Testis (tissue), 3 donors: ENCODE data around the gene FAM20B. TPM values are rescaled to one million over a fixed set of nuclear protein-coding genes. Genes with fewer than 3 reads are reported as not detected.

Source experiments
- DNase-seq: peaks from one replicate; pipeline ENCODE4 v3.0.0-alpha.2; 2019
- H3K27ac ChIP-seq, 2 donors: fragments of 200-600 bp; sonication (generic); one replicate each; pipeline ENCODE4 v1.5.1; 2019
- H3K27me3 ChIP-seq: fragments of 200-600 bp; sonication (generic); one replicate; pipeline ENCODE4 v1.5.1; 2019
- H3K36me3 ChIP-seq: fragments of 200-600 bp; sonication (generic); one replicate; pipeline ENCODE4 v1.5.1; 2017; ENCODE audit warnings: low read depth; ENCODE audit errors: missing control alignments
- H3K4me1 ChIP-seq: fragments of 200-600 bp; sonication (generic); one replicate; pipeline ENCODE4 v1.5.1; 2019
- H3K4me3 ChIP-seq, 2 donors: fragments of 200-600 bp; sonication (generic); one replicate each; pipeline ENCODE4 v1.5.1; 2017 to 2019
- H3K9me3 ChIP-seq: fragments of 200-600 bp; sonication (generic); one replicate; pipeline ENCODE4 v1.5.1; 2017
- POLR2A ChIP-seq: fragments of 450-650 bp; IDR thresholded peaks from one replicate; pipeline ENCODE4 v1.6.1; 2017; ENCODE audit warnings: antibody characterized with exemption, mild to moderate bottlenecking, moderate library complexity
- WGBS, 2 donors: methylation state at CpG; one replicate each; pipeline ENCODE4 v1.1.5; 2018; 5-methylcytosine and 5-hydroxymethylcytosine counted together
- intact Hi-C: fragments of 100-400 bp; cut with DNase I; formaldehyde crosslinking; loops from one replicate; pipeline ENCODE4 v1.15.1; 2023; ENCODE audit warnings: low total_unique reads
- polyA plus RNA-seq: library from polyadenylated mRNA; stranded (reverse); fragments of 350-450 nt; fragmentation: Illumina TruSeq; extraction: RNeasy Lipid Tissue Mini Kit (QIAGEN cat#74804); gene quantifications from one replicate; pipeline ENCODE4 v1.2.3, GENCODE V29; 2014; ENCODE audit warnings: low read depth, low replicate concordance; ENCODE audit not compliant: insufficient read depth
- total RNA-seq, 2 donors: library from RNA; depleted of rRNA; stranded (reverse); fragments of >200 nt; gene quantifications; one replicate each; pipeline ENCODE4 v1.2.3, GENCODE V29; 2016
- TF ChIP-seq, protein P1 (sequence below), 3 experiments: fragments of 450-650 bp in 2 of 3; fragments of 200-600 bp in 1 of 3; sonication (generic) in 1 of 3; IDR thresholded peaks; one replicate each; pipeline ENCODE4 v1.5.1; 2016 to 2019; ENCODE audit warnings: antibody characterized with exemption in 3 of 3, mild to moderate bottlenecking in 2 of 3, moderate library complexity in 1 of 3

FAM20B gene
- total and polyA plus RNA-seq, 3 donors from 2014 or later = 16.8 to 22.3 (median 20.1) TPM

DNA sequence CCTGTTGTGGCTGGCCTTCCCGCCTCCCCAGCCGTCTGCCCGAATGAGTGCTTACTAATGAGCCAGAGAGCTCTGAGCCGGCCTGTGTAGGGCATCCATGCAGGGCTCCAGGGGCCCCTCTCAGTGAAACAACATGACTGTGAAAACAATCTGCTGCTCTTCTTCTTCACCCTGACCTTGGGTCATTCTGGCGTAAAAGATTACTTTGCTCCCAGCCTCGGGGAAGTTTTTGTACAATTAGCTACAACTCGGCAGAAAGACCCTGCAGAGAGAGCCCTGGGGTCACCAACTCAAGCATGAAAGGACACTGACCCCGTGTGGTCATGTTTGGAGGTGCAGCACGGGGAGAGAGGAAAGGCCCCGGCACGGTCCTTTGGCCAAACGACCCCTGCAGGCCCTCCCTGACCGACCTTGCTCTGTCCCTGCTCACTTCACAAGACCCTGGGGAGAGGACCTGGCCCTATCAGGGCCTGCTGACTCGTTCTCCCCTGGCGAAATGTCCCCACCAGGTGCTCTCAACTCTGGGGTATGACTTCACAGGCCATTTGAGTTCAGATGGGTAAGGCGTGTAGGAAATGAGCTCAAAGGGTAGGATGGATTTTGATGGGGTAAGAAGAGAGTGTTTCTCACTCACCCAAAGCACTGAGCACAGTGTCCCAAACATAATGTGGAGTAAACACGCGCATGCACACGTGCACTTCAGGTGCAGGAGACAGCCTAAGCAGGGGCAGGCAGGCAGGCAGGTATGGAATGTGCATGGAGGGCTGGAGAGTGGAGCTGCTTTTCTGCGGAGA is 22.9 kb upstream of the FAM20B start:
- Histone ChIP-seq H3K4me3 (peak overlapping the region in 1 of 2 donors; percentile 9), H3K36me3 (no peaks in the 10 kb centered on the region), H3K4me1 (peaks cover 10% of the 10 kb centered on the region), H3K9me3 (no peaks in the 10 kb centered on the region), H3K27ac (peak overlapping the region in 1 of 2 donors; percentile 39), H3K27me3 (no peaks in the 10 kb centered on the region)
- peak; percentile 90 for DNase-seq
- 19 to 26% methylated on average over 19 to 20 of the region's 20 CpGs for WGBS, 2 donors
- no peak for TF ChIP-seq POLR2A
- TF ChIP-seq, protein P1, sequence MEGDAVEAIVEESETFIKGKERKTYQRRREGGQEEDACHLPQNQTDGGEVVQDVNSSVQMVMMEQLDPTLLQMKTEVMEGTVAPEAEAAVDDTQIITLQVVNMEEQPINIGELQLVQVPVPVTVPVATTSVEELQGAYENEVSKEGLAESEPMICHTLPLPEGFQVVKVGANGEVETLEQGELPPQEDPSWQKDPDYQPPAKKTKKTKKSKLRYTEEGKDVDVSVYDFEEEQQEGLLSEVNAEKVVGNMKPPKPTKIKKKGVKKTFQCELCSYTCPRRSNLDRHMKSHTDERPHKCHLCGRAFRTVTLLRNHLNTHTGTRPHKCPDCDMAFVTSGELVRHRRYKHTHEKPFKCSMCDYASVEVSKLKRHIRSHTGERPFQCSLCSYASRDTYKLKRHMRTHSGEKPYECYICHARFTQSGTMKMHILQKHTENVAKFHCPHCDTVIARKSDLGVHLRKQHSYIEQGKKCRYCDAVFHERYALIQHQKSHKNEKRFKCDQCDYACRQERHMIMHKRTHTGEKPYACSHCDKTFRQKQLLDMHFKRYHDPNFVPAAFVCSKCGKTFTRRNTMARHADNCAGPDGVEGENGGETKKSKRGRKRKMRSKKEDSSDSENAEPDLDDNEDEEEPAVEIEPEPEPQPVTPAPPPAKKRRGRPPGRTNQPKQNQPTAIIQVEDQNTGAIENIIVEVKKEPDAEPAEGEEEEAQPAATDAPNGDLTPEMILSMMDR (IDR thresholded peaks at IDR 0.05) = peak; percentile 87 to 98 (median 90)
- intact Hi-C loops = loop anchor here (10.0 kb wide), 2 partner anchors 238 to 468 kb away; no protein-coding TSS in a partner anchor

DNA sequence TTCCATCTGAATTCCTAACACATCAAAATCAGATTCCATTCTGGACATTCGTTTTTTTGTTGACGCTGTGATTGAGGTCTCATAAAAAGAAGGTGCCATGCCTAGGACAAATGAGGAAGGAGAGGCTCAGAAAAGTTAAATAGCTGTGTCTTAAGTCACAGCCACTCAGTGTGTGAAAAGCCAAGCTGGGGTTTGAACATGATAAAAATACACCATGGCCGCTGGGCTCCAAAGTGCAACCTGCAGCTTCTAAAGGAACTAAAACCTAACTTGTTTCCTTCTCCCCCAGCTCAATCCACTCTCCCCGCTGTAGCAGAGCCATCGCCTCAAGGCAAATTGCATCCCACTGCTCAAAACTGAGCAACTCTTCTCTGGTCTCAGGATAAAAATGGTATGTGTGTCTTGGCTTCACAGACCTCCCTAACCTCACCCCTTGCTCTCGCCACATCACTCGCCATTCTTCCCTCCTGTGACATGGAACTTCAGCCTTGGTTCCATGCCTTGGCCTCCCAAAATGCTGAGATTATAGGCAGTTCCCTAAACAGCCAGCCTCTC is 22.1 kb upstream of the FAM20B start:
- Histone ChIP-seq H3K4me1 (peaks cover 10% of the 10 kb centered on the region), H3K4me3 (no peak overlapping the region), H3K36me3 (no peaks in the 10 kb centered on the region), H3K27me3 (no peaks in the 10 kb centered on the region), H3K27ac (no peak overlapping the region), H3K9me3 (no peaks in the 10 kb centered on the region)
- TF ChIP-seq, protein P1 (IDR thresholded peaks at IDR 0.05) = no peak
- no peak for TF ChIP-seq POLR2A
- DNase-seq = no peak
- WGBS, 2 donors = 87 to 89% methylated on average over 7 of the region's 7 CpGs
- intact Hi-C loops = loop anchor here (10.0 kb wide), 2 partner anchors 239 to 469 kb away; no protein-coding TSS in a partner anchor

DNA sequence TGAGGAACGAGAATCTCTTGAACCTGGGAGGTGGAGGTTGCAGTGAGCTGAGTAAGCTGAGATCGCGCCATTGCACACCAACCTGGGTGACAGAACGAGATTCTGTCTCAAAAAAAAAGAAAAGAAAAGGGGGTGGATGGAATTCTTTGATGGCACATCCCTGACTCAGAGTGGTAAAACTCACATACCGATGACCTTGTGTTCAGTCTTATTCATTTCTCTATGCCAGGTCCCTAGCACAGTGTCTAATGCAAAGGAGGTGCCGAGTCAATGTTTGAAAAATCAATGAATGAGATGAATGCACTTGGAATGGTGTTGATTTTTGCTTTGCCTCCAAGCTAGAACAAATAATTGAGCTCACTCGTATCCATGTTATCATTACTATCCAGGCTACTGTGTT is 18.5 kb upstream of the FAM20B start:
- Histone ChIP-seq H3K4me3 (no peak overlapping the region), H3K9me3 (no peaks in the 10 kb centered on the region), H3K4me1 (peaks cover 9% of the 10 kb centered on the region), H3K27me3 (no peaks in the 10 kb centered on the region), H3K27ac (no peak overlapping the region), H3K36me3 (no peaks in the 10 kb centered on the region)
- WGBS, 2 donors = 84 to 97% methylated on average over 7 of the region's 7 CpGs
- DNase-seq = no peak
- TF ChIP-seq, protein P1 (IDR thresholded peaks at IDR 0.05) = no peak
- TF ChIP-seq POLR2A = no peak
- intact Hi-C loops = loop anchor here (10.0 kb wide), 2 partner anchors 242 to 472 kb away; no protein-coding TSS in a partner anchor

DNA sequence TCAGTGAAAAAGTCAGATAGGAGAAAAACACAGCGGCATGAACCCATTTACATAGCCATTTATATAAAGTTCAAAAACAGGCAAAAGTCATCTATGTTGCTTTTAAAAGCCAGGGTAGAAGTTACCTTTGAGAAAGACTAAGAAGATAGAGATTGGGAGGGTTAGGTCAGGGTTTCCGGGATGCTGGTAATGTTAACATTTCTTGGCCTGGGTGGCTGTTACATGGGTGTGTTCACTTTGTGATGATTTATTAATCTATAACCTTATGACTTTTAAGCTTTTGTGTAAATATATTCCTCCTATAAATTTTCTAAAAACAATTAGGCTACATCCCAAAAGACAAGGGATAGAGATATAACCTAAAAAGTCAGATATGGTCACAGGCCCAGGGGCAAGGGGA is 15.0 kb upstream of the FAM20B start:
- intact Hi-C loops = no loop called here
- WGBS, 2 donors = 98% methylated on average over 2 of the region's 2 CpGs
- TF ChIP-seq, protein P1 (IDR thresholded peaks at IDR 0.05) = no peak
- no peak for TF ChIP-seq POLR2A

More for the DNA sequence above, 15.0 kb upstream of the FAM20B start:
- no peak overlapping the region for H3K4me3 ChIP-seq
- no peaks in the 10 kb centered on the region for H3K9me3 ChIP-seq
- no peaks in the 10 kb centered on the region for H3K4me1 ChIP-seq
- no peaks in the 10 kb centered on the region for H3K36me3 ChIP-seq
- H3K27ac ChIP-seq = no peak overlapping the region
- no peaks in the 10 kb centered on the region for H3K27me3 ChIP-seq
- no peak for DNase-seq
